Adrenal gland (tissue), 12 donors: ENCODE data around the gene LIMA1. TPM values are rescaled to one million over a fixed set of nuclear protein-coding genes. Genes with fewer than 3 reads are reported as not detected.
A peak's percentile ranks its signal among the peaks of the same experiment; 100 is the strongest.
"Not testable (repeated sequence)": the region's sequence is repeated elsewhere in the genome, so short reads cannot be mapped to it uniquely, and the experiment has no call there.

ENCODE experiments used
- DNase-seq, 7 donors: peaks; one replicate each; pipeline ENCODE4 v3.0.0-alpha.2; 2019 to 2020
- H3K27ac ChIP-seq, 5 donors: fragments of 200-600 bp; sonication (generic) in 4 of 5; 1 replicate in 3 of 5; 2 replicates in 2 of 5; pipeline versions ENCODE4 v1.5.1 to v1.8.0; 2016 to 2020; ENCODE audit warnings: mild to moderate bottlenecking in 1 of 5
- H3K27me3 ChIP-seq: fragments of 200-600 bp; 2 replicates; pipeline ENCODE4 v1.8.0; 2021
- H3K36me3 ChIP-seq, 2 donors: fragments of 200-600 bp; replicated peaks in 1 of 2; 1 replicate in 1 of 2; 2 replicates in 1 of 2; pipeline versions ENCODE4 v1.5.1 to v1.8.0; 2018 to 2022
- H3K4me1 ChIP-seq, 2 donors: fragments of 200-600 bp; replicated peaks in 1 of 2; 1 replicate in 1 of 2; 2 replicates in 1 of 2; pipeline versions ENCODE4 v1.5.1 to v1.8.0; 2018 to 2021
- H3K4me3 ChIP-seq, 4 donors: fragments of 200-600 bp; sonication (generic) in 3 of 4; one replicate each; pipeline ENCODE4 v1.5.1; 2016 to 2018
- H3K9me3 ChIP-seq, 3 donors: fragments of 200-600 bp; sonication (generic) in 1 of 3; replicated peaks in 1 of 3; 1 replicate in 2 of 3; 2 replicates in 1 of 3; pipeline versions ENCODE4 v1.5.1 to v1.8.0; 2016 to 2021
- POLR2A ChIP-seq, 2 donors: fragments of 450-650 bp; IDR thresholded peaks; one replicate each; pipeline ENCODE4 v1.6.1; 2017; ENCODE audit warnings: antibody characterized with exemption in 2 of 2, mild to moderate bottlenecking in 2 of 2, moderate library complexity in 1 of 2
- WGBS, 4 donors: extraction: QIAGEN DNeasy Blood & Tissue Kit in 2 of 4; methylation state at CpG; one replicate each; pipeline versions ENCODE4 v1.1.5 to v1.1.7; 2013 to 2017; 5-methylcytosine and 5-hydroxymethylcytosine counted together
- intact Hi-C, 2 donors: fragments of 100-400 bp; cut with DNase I; formaldehyde crosslinking; loops; one replicate each; pipeline versions ENCODE4 v1.14.1 to v1.15.0; 2022 to 2023
- polyA plus RNA-seq, 3 donors: library from polyadenylated mRNA; stranded (reverse); fragments of 200-250 nt in 2 of 3; fragments of 350-450 nt in 1 of 3; fragmentation: Illumina TruSeq in 1 of 3; extraction: RNeasy Lipid Tissue Mini Kit (QIAGEN cat#74804) in 1 of 3; gene quantifications; one replicate each; pipeline ENCODE4 v1.2.3, GENCODE V29; 2013 to 2014
- total RNA-seq, 9 donors: library from RNA; depleted of rRNA in 4 of 9; stranded (reverse); fragments of >200 nt in 4 of 9; fragments of 120-200 nt in 1 of 9; fragmentation: NEBNext Ultra II Directional in 1 of 9; extraction: Animal tissue kit (Norgen Biotek cat#: 25700) in 1 of 9; gene quantifications; one replicate each; pipeline versions ENCODE4 v1.1.0 to v1.2.4, GENCODE V29; 2013 to 2023
- TF ChIP-seq, protein P1 (sequence below), 6 experiments: fragments of 450-650 bp in 4 of 6; fragments of 200-600 bp in 2 of 6; sonication (generic) in 1 of 6; IDR thresholded peaks; 1 replicate in 5 of 6; 2 replicates in 1 of 6; pipeline versions ENCODE4 v1.5.1 to v1.8.0; 2016 to 2021; ENCODE audit warnings: antibody characterized with exemption in 6 of 6, mild to moderate bottlenecking in 2 of 6, moderate library complexity in 1 of 6
- donor health status: healthy with polysubstance abuse.
- donor health status: Bipolar disorder and iron deficiency.
- donor health status: DM: yes; HTN: yes; CAD: no.
- donor health status: DM: no; HTN: no; CAD: no.
- donor health status: DM: no; HTN: no; CAD: no.
- donor health status: DM: yes; HTN: yes; CAD: no.

The LIMA1 gene
- total and polyA plus RNA-seq, 12 donors, result 44.3 to 134 (median 83.6) TPM

DNA sequence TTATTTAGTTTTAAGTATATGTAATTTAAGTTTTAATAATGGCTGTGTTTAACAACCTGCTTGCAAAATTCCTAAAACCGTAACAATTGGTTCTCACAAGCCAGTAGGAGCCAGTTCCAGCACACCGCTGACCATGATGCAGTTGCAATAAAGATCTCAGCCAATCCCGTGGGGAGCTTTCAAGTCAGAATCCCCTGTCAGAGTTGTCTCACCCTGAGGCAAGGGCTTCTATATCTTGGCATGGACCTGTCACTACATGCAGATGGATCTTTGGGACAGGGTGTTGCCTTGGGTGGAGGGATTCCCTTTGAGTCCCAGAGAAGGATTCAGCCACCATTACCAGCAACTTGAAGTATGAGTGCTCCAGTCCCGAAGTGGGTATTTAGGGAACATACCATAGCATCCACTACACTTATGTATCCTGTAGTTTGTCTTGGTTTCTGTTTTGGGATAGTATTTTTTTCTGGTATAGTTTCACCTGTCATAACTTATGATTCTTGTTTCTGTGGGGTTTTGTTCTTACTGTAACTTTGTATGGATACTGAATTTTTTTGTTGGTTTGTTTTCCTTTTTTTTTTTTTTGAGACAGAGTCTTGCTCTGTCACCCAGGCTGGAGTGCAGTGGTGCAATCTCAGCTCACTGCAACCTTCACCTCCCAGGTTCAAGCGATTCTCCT is 30.1 kb upstream of the LIMA1 start:
- Histone ChIP-seq H3K27ac (no peak overlapping the region), H3K27me3 (no peaks in the 10 kb centered on the region), H3K4me1 (no peaks in the 10 kb centered on the region), H3K36me3 (no peaks in the 10 kb centered on the region), H3K9me3 (no peaks in the 10 kb centered on the region), H3K4me3 (no peak overlapping the region)
- 82 to 94% (median 88%) methylated on average over 5 of the region's 5 CpGs for WGBS, 4 donors
- intact Hi-C loops, result loop anchor here (10.0 kb wide), 2 partner anchors 79 to 129 kb away; no protein-coding TSS in a partner anchor
- DNase-seq, result peak in 1 of 7 donors; percentile 25
- TF ChIP-seq, protein P1, sequence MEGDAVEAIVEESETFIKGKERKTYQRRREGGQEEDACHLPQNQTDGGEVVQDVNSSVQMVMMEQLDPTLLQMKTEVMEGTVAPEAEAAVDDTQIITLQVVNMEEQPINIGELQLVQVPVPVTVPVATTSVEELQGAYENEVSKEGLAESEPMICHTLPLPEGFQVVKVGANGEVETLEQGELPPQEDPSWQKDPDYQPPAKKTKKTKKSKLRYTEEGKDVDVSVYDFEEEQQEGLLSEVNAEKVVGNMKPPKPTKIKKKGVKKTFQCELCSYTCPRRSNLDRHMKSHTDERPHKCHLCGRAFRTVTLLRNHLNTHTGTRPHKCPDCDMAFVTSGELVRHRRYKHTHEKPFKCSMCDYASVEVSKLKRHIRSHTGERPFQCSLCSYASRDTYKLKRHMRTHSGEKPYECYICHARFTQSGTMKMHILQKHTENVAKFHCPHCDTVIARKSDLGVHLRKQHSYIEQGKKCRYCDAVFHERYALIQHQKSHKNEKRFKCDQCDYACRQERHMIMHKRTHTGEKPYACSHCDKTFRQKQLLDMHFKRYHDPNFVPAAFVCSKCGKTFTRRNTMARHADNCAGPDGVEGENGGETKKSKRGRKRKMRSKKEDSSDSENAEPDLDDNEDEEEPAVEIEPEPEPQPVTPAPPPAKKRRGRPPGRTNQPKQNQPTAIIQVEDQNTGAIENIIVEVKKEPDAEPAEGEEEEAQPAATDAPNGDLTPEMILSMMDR (IDR thresholded peaks at IDR 0.05), result no peak
- no peak for TF ChIP-seq POLR2A (IDR thresholded peaks at IDR 0.05)

DNA sequence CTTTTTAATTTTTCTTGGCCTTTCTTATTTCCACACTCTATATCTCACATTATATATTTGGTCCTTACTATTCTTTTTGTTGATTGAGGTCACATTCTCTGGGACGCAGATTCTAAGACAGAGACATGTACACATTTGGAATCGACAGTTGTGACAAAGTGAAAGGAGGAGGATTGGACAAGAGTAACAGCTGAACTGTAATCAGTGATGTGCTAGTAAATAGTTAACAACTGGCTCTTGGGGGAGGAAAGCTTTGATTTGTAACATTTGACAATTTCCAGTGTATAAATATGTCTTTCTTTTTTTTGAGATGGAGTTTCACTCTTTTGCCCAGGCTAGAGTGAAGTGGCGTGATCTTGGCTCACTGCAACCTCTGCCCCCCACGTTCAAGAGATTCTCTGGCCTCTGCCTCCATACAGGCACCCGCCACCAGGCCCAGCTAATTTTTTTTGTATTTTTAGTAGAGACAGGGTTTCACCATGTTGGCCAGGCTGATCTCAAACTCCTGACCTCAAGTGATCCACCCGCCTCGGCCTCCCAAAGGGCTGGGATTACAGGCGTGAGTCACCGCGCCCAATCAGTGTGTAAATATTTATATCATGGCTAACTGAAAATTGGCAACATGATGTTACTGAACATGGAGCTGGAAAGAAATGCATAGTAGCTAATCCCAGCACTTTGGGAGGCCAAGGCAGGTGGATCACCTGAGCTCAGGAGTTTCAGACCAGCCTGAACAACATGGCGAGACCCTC is 28.7 kb upstream of the LIMA1 start:
- 94% methylated on average over 11 of the region's 11 CpGs for WGBS, 4 donors
- not testable (repeated sequence) for H3K27me3 ChIP-seq, H3K27ac ChIP-seq, H3K4me1 ChIP-seq, H3K9me3 ChIP-seq, H3K36me3 ChIP-seq, H3K4me3 ChIP-seq
- DNase-seq, result peak in 1 of 7 donors; percentile 42
- intact Hi-C loops, result loop anchor here (10.0 kb wide), 2 partner anchors 77 to 127 kb away; no protein-coding TSS in a partner anchor

DNA sequence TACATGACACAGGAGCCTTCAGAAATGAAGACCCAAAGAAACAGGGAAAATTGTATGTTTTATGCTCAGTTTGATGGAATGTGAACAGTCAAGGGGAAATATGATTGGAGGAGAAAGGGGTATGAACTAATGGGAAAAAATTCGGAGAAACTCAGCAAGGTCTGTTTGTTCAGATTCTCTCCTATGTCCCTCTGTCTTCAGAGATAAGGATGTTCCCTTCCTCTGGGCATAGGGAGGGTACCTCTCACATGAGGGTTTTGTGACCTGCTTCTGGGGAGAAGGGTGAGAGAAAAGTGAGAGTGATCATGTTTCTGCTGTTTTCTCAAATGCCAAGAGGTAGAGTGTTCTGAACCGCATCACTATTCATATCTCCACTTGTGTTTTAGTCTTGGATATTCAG is 26.6 kb upstream of the LIMA1 start:
- Histone ChIP-seq H3K27me3 (no peaks in the 10 kb centered on the region), H3K36me3 (no peaks in the 10 kb centered on the region), H3K9me3 (no peaks in the 10 kb centered on the region), H3K4me3 (no peak overlapping the region), H3K27ac (no peak overlapping the region), H3K4me1 (no peaks in the 10 kb centered on the region)
- TF ChIP-seq, protein P1 (IDR thresholded peaks at IDR 0.05), result no peak
- no peak for TF ChIP-seq POLR2A (IDR thresholded peaks at IDR 0.05)
- no peak for DNase-seq
- 84 to 93% (median 89%) methylated on average over 2 of the region's 2 CpGs for WGBS, 4 donors
- intact Hi-C loops, result loop anchor here (10.0 kb wide), 2 partner anchors 75 to 125 kb away; no protein-coding TSS in a partner anchor

DNA sequence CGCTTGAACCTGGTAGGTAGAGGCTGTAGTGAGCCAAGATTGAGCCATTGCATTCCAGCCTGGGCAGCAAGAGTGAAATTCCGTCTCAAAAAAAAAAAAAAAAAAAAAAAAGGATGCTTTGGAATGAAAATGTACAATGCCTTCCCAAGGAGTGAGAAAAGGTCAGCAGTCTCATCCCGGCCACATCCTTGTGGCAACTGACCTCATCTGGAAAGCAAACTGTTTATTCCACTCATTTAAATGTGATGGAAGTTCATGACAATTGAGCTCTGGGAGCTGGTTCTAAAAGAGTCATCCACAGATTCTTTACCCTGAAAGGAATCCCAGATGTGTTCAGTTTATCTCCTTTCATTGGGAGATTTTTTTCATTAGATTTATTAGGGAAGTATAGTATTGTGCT is 19.4 kb upstream of the LIMA1 start:
- Histone ChIP-seq H3K4me1 (peaks cover 0 to 15% of the 10 kb centered on the region in 2 donors), H3K27ac (no peak overlapping the region), H3K4me3 (no peak overlapping the region), H3K27me3 (no peaks in the 10 kb centered on the region), H3K36me3 (no peaks in the 10 kb centered on the region), H3K9me3 (no peaks in the 10 kb centered on the region)
- DNase-seq, result peak in 1 of 7 donors; percentile 18
- intact Hi-C loops, result no loop called here
- TF ChIP-seq, protein P1 (IDR thresholded peaks at IDR 0.05), result no peak
- no peak for TF ChIP-seq POLR2A (IDR thresholded peaks at IDR 0.05)
- WGBS, 4 donors, result 61 to 85% (median 78%) methylated on average over 3 of the region's 3 CpGs
